Putamen (tissue), 1 donor: ENCODE results near the gene VN1R5.

Experiments
- DNase-seq: peaks from one replicate; pipeline ENCODE4 v3.0.0-alpha.2; 2016; ENCODE audit warnings: low spot score

The VN1R5 gene

GRCh38 chr1:247300491-247301175, 44.8 kb downstream of the VN1R5 start:
- no peak for DNase-seq

- no peak for DNase-seq
Measured at GRCh38 chr1:247301176-247301540, 45.3 kb downstream of the VN1R5 start.

GRCh38 chr1:247303216-247303615, 47.3 kb downstream of the VN1R5 start:
- no peak for DNase-seq

GRCh38 chr1:247304031-247304430, 48.2 kb downstream of the VN1R5 start:
- no peak for DNase-seq
